Panc1 (cell line): ENCODE data around the gene SOCS6. TPM values are rescaled to one million over a fixed set of nuclear protein-coding genes. Genes with fewer than 3 reads are reported as not detected.
A peak's percentile ranks its signal among the peaks of the same experiment; 100 is the strongest.

Experiments
- ATAC-seq: fragments of 200-7000 bp; cut with Tn5 transposase; 2 replicates; pipeline ENCODE4 v1.9.1; 2020; ENCODE audit warnings: mild to moderate bottlenecking, moderate library complexity
- BruUV-seq: library from RNA; stranded (reverse); fragments of 400-500 nt; replicated peaks from 2 replicates; lab custom pipeline; 2021; lab: Mats Ljungman, UMichigan
- CTCF ChIA-PET: fragments of 300-600 bp; sonication (Branson Sonifier 250); formaldehyde crosslinking; loops from one replicate; lab custom pipeline; 2022; ENCODE audit warnings: antibody characterized with exemption; lab: Charles Lee
- POLR2A ChIA-PET: fragments of 300-600 bp; sonication (Branson Sonifier 250); formaldehyde crosslinking; loops from one replicate; lab custom pipeline; 2022; ENCODE audit warnings: antibody characterized with exemption; lab: Charles Lee
- DNase-seq: peaks from one replicate; pipeline ENCODE4 v3.0.0-alpha.2; 2010; ENCODE audit warnings: low read depth, low spot score
- H3K27ac ChIP-seq: 2 replicates; pipeline ENCODE4 v1.5.1; 2011; ENCODE audit warnings: mild to moderate bottlenecking, low read length, inconsistent platforms
- H3K27me3 ChIP-seq: fragments of 200-500 bp; sonication (Bioruptor generic); 2 replicates; pipeline ENCODE4 v1.6.0; 2014; ENCODE audit warnings: low read length, inconsistent platforms; ENCODE audit not compliant: control insufficient read depth, insufficient read depth
- H3K36me3 ChIP-seq: fragments of 200-500 bp; sonication (Bioruptor generic); 2 replicates; pipeline ENCODE4 v1.5.1; 2014; ENCODE audit warnings: inconsistent platforms, mild to moderate bottlenecking, low read length, moderate library complexity; ENCODE audit not compliant: control insufficient read depth, insufficient read depth
- H3K4me1 ChIP-seq: 2 replicates; pipeline ENCODE4 v1.5.1; 2011; ENCODE audit warnings: inconsistent platforms, mild to moderate bottlenecking, low read length, moderate library complexity; ENCODE audit not compliant: control insufficient read depth, insufficient read depth
- H3K4me3 ChIP-seq, 2 experiments: 2 replicates each; pipeline ENCODE4 v1.5.1; 2011 to 2012; ENCODE audit warnings: low read depth in 2 of 2, low read length in 2 of 2, mild to moderate bottlenecking in 2 of 2, inconsistent platforms in 1 of 2, moderate library complexity in 1 of 2
- H3K9me3 ChIP-seq: fragments of 200-500 bp; sonication (Bioruptor generic); 2 replicates; pipeline ENCODE4 v1.5.1; 2014; ENCODE audit warnings: low read depth, mild to moderate bottlenecking, inconsistent platforms, low read length, moderate library complexity; ENCODE audit not compliant: control insufficient read depth, insufficient read depth
- POLR2AphosphoS5 ChIP-seq: IDR thresholded peaks from 2 replicates; pipeline ENCODE4 v1.6.1; 2012; ENCODE audit warnings: mild to moderate bottlenecking, low read depth, low read length, moderate library complexity
- SIN3A ChIP-seq: IDR thresholded peaks from 2 replicates; pipeline ENCODE4 v1.6.1; 2012; ENCODE audit warnings: low read depth, mild to moderate bottlenecking, low read length, moderate library complexity, borderline replicate concordance; ENCODE audit not compliant: insufficient read depth
- TCF7L2 ChIP-seq: IDR thresholded peaks from 2 replicates; pipeline ENCODE4 v1.6.1; 2011; ENCODE audit warnings: mild to moderate bottlenecking, low read depth, low read length, inconsistent platforms
- in situ Hi-C: cut with HindIII; loops from 2 replicates; pipeline ENCODE4 v1.10.0; 2016; ENCODE audit warnings: low sequenced_read_pairs, low pct_unique_long_range_greater_than_20kb
- intact Hi-C: fragments of 100-400 bp; cut with micrococcal nuclease; formaldehyde crosslinking; loops from one replicate; pipeline ENCODE4 v1.10.0; 2022; ENCODE audit not compliant: unreplicated experiment
- total RNA-seq: library from RNA; stranded (reverse); gene quantifications from one replicate; pipeline ENCODE4 v1.2.1, GENCODE V29; 2021; ENCODE audit not compliant: unreplicated experiment
- TF ChIP-seq, protein P1 (sequence below): fragments of 450-650 bp; IDR thresholded peaks from 2 replicates; pipeline ENCODE4 v1.5.1; 2017; ENCODE audit warnings: mild to moderate bottlenecking
- TF ChIP-seq, protein P2 (sequence below), 2 experiments: IDR thresholded peaks; 2 replicates each; pipeline ENCODE4 v1.6.1; 2011 to 2012; ENCODE audit warnings: low read depth in 2 of 2, control low read depth in 1 of 2, low read length in 1 of 2, mild to moderate bottlenecking in 1 of 2, moderate library complexity in 1 of 2; ENCODE audit not compliant: insufficient read depth in 1 of 2

Gene SOCS6
- total RNA-seq, 1 experiment from 2014 or later, result 43.0 TPM

DNA sequence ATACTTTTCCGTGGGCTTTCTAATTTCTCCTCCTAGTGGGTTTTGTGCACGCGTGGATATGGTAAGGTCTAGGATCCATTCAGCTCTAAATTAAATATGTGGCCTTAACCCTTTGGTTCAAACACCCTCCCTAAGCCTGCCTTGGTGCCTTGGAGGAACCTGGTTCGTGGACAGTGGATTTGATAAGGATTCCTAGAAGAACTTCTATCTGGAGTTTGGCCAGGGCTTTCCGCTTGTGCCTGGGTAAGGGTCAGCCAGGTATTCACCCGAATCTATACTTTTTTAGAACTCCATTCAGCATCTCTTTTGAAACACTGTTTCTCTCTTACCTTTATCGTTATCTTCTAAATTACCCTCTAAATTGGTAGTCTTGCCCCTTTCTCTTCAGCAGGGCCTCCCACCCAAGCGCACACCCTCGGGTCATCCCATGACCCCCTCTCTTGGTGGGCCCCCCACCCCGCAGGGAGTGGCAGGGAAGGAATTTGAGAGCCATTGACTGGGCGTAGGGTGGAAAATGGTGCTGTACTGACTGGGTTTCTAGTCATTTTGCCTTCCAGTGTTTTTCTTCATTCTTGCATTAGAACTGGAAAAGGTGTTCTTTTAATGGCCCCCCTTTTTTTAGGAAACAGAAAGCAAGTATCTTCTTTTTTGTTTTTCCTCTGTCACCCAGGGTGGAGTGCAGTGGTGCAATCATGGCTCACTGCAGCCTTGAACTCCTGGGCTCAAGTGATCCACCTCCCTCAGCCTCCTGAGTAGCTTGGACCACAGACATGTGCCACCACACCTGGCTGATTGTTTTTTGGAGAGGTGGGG, 1.8 kb downstream of the SOCS6 start:
- Histone ChIP-seq H3K27me3 (no peaks in the 10 kb centered on the region), H3K4me3 (peak overlapping the region; percentile 77 to 90), H3K27ac (peak overlapping the region; percentile 98), H3K9me3 (no peaks in the 10 kb centered on the region), H3K4me1 (peaks cover 36% of the 10 kb centered on the region), H3K36me3 (no peaks in the 10 kb centered on the region; the same call in 1 of the 2 replicates)
- ATAC-seq (no peak), DNase-seq (no peak)
- BruUV-seq, result no TSS peak
- CTCF ChIA-PET, result no interaction called here
- POLR2A ChIA-PET, result no interaction called here
- TF ChIP-seq, protein P1, sequence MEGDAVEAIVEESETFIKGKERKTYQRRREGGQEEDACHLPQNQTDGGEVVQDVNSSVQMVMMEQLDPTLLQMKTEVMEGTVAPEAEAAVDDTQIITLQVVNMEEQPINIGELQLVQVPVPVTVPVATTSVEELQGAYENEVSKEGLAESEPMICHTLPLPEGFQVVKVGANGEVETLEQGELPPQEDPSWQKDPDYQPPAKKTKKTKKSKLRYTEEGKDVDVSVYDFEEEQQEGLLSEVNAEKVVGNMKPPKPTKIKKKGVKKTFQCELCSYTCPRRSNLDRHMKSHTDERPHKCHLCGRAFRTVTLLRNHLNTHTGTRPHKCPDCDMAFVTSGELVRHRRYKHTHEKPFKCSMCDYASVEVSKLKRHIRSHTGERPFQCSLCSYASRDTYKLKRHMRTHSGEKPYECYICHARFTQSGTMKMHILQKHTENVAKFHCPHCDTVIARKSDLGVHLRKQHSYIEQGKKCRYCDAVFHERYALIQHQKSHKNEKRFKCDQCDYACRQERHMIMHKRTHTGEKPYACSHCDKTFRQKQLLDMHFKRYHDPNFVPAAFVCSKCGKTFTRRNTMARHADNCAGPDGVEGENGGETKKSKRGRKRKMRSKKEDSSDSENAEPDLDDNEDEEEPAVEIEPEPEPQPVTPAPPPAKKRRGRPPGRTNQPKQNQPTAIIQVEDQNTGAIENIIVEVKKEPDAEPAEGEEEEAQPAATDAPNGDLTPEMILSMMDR, result no peak
- TF ChIP-seq TCF7L2 (no peak), POLR2AphosphoS5 (no peak), SIN3A (no peak)
- TF ChIP-seq, protein P2, sequence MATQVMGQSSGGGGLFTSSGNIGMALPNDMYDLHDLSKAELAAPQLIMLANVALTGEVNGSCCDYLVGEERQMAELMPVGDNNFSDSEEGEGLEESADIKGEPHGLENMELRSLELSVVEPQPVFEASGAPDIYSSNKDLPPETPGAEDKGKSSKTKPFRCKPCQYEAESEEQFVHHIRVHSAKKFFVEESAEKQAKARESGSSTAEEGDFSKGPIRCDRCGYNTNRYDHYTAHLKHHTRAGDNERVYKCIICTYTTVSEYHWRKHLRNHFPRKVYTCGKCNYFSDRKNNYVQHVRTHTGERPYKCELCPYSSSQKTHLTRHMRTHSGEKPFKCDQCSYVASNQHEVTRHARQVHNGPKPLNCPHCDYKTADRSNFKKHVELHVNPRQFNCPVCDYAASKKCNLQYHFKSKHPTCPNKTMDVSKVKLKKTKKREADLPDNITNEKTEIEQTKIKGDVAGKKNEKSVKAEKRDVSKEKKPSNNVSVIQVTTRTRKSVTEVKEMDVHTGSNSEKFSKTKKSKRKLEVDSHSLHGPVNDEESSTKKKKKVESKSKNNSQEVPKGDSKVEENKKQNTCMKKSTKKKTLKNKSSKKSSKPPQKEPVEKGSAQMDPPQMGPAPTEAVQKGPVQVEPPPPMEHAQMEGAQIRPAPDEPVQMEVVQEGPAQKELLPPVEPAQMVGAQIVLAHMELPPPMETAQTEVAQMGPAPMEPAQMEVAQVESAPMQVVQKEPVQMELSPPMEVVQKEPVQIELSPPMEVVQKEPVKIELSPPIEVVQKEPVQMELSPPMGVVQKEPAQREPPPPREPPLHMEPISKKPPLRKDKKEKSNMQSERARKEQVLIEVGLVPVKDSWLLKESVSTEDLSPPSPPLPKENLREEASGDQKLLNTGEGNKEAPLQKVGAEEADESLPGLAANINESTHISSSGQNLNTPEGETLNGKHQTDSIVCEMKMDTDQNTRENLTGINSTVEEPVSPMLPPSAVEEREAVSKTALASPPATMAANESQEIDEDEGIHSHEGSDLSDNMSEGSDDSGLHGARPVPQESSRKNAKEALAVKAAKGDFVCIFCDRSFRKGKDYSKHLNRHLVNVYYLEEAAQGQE (IDR thresholded peaks at IDR 0.05; ENCODE audit: insufficient read depth in 1 of 2, low read depth in 2 of 2, low read length in 1 of 2), result no peak
- intact Hi-C loops, result loop anchor here (5.0 to 10.0 kb wide), 2 partner anchors 84 to 93 kb away; no protein-coding TSS in a partner anchor
- in situ Hi-C loops, result no loop called here

DNA sequence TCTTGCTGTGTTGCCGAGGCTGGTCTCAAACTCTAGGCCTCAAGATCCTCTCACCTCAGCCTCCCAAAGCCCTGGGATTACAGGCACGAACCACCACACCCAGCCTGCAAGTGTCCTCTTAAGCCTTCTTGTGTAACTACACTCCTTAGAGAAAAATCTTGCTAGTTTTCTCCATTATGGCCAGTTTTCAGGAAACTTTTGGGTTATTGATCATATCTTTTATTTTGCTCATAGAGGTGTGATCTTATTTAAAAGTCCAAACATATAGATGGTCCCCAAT, 2.4 kb downstream of the SOCS6 start:
- TF ChIP-seq, protein P2 (IDR thresholded peaks at IDR 0.05; ENCODE audit: insufficient read depth in 1 of 2, low read depth in 2 of 2, low read length in 1 of 2), result no peak
- 0 out of 2 replicates have a peak, but pooled peaks have one; percentile 12 for TF ChIP-seq POLR2AphosphoS5
- Histone ChIP-seq H3K4me3 (peak overlapping the region; percentile 77 to 90), H3K36me3 (no peaks in the 10 kb centered on the region; the same call in 1 of the 2 replicates), H3K27ac (peak overlapping the region; percentile 98), H3K4me1 (peaks cover 39% of the 10 kb centered on the region), H3K27me3 (no peaks in the 10 kb centered on the region), H3K9me3 (no peaks in the 10 kb centered on the region)
- CTCF ChIA-PET, result no interaction called here
- no peak for DNase-seq
- no TSS peak for BruUV-seq
- intact Hi-C loops, result loop anchor here (5.0 to 10.0 kb wide), 2 partner anchors 84 to 94 kb away; no protein-coding TSS in a partner anchor
- in situ Hi-C loops, result no loop called here
- POLR2A ChIA-PET, result no interaction called here
- no peak for ATAC-seq
